HG03175 (cell line): Measurements from ENCODE around the gene CLPTM1L.
"Not testable (repeated sequence)": the region's sequence is repeated elsewhere in the genome, so short reads cannot be mapped to it uniquely, and the experiment has no call there.

Source experiments
- ATAC-seq: cut with Tn5 transposase; IDR thresholded peaks from one replicate; pipeline ENCODE4 v1.9.1; 2021; ENCODE audit warnings: mild to moderate bottlenecking, moderate library complexity; ENCODE audit not compliant: unreplicated experiment

Gene CLPTM1L

GRCh38 chr5:1343315-1343751 is 1.6 kb downstream of the CLPTM1L start:
- ATAC-seq, result no peak

- ATAC-seq, result not testable (repeated sequence)
These were observed 2.2 kb downstream of the CLPTM1L start for GRCh38 chr5:1342711-1343110.

GRCh38 chr5:1342268-1342667 is 2.6 kb downstream of the CLPTM1L start:
- no peak for ATAC-seq

- no peak for ATAC-seq
These were observed 3.0 kb downstream of the CLPTM1L start for GRCh38 chr5:1341863-1342262.

- not testable (repeated sequence) for ATAC-seq
These were observed 5.1 kb downstream of the CLPTM1L start for GRCh38 chr5:1339818-1340210.

GRCh38 chr5:1339139-1339817 is 5.6 kb downstream of the CLPTM1L start:
- ATAC-seq, result not testable (repeated sequence)

GRCh38 chr5:1338506-1339070 is 6.3 kb downstream of the CLPTM1L start:
- no peak for ATAC-seq

DNA sequence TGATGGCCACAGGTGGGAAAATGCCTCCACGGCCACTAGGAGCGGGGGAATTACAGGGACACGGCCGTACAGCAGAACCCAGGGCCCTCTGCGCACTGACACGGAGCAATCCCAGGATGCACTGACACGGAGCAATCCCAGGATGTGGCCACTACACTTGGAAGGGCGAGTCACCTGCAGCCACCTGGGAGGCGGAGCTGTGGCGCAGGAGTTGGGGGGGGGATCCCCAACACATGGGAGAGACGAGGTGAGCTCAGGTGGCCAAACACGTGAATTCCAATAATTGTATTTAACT is 6.8 kb downstream of the CLPTM1L start:
- no peak for ATAC-seq

DNA sequence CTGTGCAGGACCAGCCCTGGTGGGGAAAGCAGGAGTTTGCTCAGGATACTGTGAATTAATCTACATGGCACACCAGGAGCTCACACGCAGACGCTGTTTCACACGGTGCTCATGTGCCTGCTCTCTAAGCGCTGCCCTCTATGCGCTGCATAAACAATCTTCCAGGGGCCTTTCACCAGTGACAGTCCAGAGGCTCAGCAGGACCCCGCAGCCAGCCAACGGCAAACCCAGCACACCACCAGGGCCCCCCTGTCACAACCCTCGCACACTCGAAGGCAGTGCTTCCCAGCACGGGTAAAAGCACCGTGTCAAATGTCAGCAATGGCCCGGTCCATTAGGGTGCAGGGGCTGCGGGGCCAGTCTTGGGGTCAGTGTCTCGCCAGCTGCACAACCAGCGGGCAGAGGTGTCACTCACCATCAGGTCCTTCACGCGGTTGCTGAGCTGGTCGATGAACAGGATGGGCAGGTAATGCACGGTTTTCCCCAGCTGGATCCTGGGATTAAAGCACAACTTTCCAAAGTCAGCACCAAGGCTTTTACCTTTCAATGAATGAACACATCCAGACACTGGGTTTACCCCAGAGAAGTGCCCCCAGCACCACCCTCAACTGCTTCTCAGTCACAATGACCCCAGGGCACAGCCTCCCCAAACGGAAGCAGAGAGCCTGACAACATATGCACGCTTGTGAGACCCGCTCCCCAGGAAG is 7.3 kb downstream of the CLPTM1L start:
- no peak for ATAC-seq

DNA sequence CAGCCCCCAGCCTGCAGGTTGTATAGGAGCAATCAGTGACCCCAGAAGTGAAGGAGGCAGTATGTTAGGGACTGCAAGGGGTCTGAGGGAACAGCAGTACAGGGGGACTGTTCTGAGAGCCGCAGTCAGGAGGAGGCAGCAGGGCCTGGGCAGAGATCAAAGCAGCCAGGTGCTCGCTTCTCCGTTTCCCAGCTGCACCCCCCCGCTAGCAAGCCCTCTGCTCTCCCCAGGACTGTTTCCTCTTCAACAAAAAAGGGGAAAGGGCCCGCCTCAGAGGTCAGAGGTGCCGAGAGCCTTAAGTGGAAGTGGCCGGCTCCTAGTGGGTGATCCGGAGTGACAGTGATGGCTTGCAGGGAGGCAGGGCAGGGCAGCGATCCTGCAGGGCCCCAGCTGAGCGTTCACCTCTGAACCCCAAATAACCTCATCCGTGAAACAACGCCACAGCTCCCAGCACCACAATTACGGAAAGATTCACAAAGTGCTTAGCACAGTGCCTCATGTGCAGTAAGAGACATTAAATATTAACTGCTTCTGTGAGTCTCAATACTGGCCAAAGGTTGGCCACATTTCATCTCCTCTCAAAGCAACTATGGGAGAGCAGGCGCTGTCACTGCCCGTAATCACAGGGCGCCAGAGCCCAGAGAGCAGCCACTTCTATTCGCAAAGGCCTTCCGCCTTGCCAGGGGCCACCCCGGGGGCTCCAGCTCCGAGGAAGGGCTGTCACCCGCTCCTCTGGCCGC is 8.0 kb downstream of the CLPTM1L start:
- no peak for ATAC-seq

GRCh38 chr5:1336106-1336561 is 8.8 kb downstream of the CLPTM1L start:
- no peak for ATAC-seq

DNA sequence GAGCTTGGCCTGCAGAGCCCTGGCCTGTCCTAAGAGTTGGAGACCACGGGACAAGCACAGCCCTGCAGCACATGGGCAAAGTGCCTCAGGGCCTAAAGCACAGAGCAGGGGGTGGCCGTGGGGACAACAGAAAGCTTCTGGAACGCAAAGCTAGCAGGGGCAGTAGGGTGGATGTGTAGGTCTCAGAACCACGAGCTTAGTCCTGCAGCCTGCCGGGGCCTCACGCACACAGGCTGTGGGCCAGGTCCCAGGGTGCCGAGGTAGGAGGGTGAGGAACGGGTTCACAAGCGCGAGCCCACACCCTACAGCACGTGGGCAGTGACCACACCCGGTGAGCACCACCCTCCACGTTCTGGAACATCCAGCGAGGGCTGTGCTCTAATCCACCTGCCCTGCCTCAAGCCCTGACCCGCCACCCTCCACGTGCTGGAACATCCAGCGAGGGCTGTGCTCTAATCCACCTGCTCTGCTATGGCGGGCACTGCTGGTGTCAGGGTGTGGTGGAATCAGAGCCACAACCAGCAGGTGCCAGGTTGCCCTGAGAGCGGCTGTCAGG is 9.3 kb downstream of the CLPTM1L start:
- no peak for ATAC-seq

DNA sequence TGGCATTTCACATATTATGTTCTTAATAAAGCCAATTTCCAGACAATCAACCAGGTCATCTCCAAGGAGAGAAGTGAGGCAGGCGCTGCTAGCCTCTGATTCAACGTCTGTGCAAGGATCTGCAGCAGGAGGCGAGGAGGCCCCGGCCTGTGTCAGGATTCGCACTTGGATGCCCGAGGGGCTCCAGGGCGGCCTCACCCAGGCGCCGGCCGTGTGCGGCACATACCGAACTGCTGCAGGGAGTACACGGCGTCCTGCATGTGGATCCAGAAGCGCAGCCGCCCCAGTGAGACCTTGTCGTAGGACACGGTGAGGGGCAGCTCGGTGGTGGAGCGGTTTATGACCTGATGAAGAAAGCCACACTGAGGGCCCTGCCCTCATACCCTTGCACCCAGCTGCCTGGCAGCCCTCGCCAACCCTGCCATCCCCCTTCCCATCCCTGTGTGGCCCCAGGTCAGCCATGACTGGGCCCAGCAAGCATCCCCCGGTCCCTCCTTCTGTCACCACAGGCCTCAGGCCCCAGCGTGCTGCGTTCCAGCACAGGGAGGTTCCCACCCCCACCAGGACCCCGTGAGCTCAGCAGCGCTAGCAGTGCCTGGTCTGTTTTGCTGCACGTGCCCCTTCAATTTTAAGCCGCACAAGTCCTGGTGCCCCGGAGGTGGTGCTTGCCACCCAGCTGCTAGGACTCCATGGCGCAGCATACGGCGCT is 9.9 kb downstream of the CLPTM1L start:
- ATAC-seq, result no peak

DNA sequence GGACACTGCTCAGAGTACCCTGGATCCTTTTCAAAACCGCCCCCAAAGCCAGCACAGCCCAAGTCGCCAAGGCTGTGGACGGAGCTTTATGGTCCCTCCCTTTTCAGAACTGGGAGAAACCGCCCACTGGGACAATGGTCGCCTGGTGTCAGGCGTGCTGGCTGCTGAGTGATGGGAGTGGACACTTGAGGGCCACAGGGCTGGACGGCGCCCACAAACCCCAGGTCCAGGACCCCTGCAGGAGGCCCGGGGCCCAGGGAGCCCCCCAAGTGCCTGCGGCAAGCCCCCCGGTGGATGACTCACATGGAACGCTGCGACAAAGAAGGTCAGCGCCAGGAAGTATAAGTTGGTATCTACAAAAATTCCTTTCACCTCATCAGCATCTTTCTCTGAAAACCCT is 10.9 kb downstream of the CLPTM1L start:
- ATAC-seq, result no peak

DNA sequence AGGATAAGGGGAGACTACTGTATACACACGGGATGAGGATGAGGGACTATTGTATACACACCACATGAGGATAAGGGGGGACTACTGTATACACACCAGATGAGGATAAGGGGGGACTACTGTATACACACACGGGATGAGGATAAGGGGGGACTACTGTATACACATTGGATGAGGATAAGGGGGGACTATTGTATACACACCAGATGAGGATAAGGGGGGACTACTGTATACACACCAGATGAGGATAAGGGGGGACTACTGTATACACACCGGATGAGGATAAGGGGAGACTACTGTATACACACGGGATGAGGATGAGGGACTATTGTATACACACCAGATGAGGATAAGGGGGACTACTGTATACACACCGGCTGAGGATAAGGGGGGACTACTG is 11.6 kb downstream of the CLPTM1L start:
- ATAC-seq, result not testable (repeated sequence)

DNA sequence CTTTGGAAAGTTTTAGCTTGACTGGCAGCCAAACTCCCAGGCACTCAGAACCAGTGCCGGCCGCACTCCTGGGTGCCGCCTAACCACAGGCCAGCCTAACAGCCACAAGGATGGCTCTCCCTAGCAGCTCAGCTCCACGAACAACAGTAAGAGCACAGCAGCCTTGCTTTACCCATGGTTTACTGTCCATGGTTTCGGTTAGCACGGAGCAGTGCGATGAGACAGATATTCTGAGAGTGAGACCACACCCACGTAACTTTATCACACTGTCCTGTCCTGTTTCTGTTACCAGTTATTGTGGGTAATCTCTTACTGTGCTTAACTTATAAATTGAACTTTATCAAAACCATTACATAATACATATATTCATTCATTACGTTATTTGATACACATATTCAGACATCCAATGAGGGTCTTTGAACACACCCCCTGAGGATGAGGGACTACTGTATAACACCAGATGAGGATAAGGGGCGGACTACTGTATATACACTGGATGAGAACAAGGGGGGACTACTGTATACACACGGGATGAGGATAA is 12.4 kb downstream of the CLPTM1L start:
- ATAC-seq, result no peak

DNA sequence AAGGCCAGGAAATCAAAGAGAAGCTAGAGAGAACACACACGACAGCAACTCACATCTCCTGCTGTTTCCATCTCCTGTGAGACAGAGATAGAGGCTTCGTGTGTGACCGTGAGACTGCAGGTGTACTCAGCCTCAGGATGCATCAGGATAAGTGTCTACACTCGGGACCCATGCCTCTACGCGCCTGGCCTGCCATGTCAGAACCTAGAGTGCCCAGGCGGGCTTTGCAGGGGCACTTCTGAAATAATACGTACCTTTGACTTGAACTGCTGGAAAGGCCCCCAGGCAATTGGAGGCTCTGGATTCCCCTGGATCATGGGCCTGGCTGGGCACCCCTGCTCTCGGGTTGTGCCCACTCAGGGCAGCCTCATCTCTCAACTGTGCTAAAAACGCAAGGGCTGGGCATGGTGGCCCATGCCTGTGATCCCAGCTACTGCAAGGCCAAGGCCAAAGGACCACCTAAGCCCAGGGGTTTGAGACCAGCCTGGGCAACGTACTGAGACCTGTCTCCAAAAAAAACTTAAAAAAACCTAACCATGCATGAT is 13.0 kb downstream of the CLPTM1L start:
- ATAC-seq, result no peak

- no peak for ATAC-seq
These were observed 13.8 kb downstream of the CLPTM1L start for GRCh38 chr5:1330847-1331831.
